Duodenal mucosa (tissue), 2 donors: ENCODE results near the gene HOXD12.
A peak's percentile ranks its signal among the peaks of the same experiment; 100 is the strongest.

Experiments
- H3K27ac ChIP-seq: one replicate; pipeline ENCODE4 v1.7.0; 2013; ENCODE audit warnings: low read depth, low read length
- H3K27me3 ChIP-seq, 2 donors: one replicate each; pipeline ENCODE4 v1.7.0; 2013; ENCODE audit warnings: low read length in 2 of 2, control low read depth in 1 of 2; ENCODE audit not compliant: insufficient read depth in 2 of 2, control insufficient read depth in 1 of 2
- H3K36me3 ChIP-seq, 2 donors: one replicate each; pipeline ENCODE4 v1.7.0; 2013; ENCODE audit warnings: low read length in 2 of 2, control low read depth in 1 of 2; ENCODE audit not compliant: insufficient read depth in 2 of 2, control insufficient read depth in 1 of 2
- H3K4me1 ChIP-seq, 2 donors: one replicate each; pipeline ENCODE4 v1.7.0; 2013; ENCODE audit warnings: low read length in 2 of 2, control low read depth in 1 of 2; ENCODE audit not compliant: insufficient read depth in 2 of 2, control insufficient read depth in 1 of 2
- H3K4me3 ChIP-seq, 2 donors: one replicate each; pipeline ENCODE4 v1.7.0; 2013; ENCODE audit warnings: low read length in 2 of 2, low read depth in 1 of 2
- H3K9ac ChIP-seq, 2 donors: one replicate each; pipeline ENCODE4 v1.7.0; 2013; ENCODE audit warnings: low read length in 2 of 2, low read depth in 1 of 2
- H3K9me3 ChIP-seq, 2 donors: one replicate each; pipeline ENCODE4 v1.7.0; 2013; ENCODE audit warnings: low read length in 2 of 2, control low read depth in 1 of 2; ENCODE audit not compliant: control insufficient read depth in 1 of 2

HOXD12 gene

DNA sequence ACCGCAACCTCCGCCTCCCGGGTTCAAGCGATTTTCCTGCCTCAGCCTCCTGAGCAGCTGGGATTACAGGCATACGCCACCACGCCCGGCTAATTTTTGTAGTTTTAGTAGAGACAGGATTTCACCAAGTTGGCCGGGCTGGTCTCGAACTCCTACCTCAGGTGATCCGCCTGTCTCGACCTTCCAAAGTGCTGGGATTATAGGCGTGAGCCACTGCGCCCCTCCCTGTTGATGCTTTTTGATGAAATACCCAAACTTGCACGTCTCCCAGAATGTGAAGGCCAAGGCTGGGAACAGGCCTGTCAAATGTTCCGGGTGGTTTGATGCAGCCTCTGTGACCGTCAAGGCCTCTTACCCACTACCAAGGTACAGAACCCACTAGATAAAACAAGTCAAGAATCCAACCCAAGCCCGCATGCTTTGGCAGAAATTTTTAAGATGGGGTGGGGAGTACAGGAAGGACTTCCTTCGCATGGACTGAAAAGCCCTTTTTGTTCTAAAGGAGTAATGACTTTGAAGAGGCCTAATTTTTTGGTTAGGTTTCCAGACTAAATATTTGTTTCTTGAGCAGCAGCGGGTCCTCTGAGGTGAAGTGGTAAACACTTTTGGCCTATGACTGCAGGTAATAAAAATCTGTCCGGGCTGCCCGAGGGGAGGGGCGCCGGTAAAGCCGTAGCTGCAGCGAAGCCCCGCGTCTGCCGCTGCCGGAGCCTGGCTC is 12.1 kb upstream of the HOXD12 start:
- Histone ChIP-seq H3K27me3 (peaks cover 93 to 96% of the 10 kb centered on the region in 2 donors), H3K27ac (no peak overlapping the region), H3K4me3 (peak overlapping the region; percentile 54 to 60), H3K36me3 (no peaks in the 10 kb centered on the region), H3K4me1 (peaks cover 10 to 23% of the 10 kb centered on the region in 2 donors), H3K9ac (no peak overlapping the region), H3K9me3 (no peaks in the 10 kb centered on the region)

DNA sequence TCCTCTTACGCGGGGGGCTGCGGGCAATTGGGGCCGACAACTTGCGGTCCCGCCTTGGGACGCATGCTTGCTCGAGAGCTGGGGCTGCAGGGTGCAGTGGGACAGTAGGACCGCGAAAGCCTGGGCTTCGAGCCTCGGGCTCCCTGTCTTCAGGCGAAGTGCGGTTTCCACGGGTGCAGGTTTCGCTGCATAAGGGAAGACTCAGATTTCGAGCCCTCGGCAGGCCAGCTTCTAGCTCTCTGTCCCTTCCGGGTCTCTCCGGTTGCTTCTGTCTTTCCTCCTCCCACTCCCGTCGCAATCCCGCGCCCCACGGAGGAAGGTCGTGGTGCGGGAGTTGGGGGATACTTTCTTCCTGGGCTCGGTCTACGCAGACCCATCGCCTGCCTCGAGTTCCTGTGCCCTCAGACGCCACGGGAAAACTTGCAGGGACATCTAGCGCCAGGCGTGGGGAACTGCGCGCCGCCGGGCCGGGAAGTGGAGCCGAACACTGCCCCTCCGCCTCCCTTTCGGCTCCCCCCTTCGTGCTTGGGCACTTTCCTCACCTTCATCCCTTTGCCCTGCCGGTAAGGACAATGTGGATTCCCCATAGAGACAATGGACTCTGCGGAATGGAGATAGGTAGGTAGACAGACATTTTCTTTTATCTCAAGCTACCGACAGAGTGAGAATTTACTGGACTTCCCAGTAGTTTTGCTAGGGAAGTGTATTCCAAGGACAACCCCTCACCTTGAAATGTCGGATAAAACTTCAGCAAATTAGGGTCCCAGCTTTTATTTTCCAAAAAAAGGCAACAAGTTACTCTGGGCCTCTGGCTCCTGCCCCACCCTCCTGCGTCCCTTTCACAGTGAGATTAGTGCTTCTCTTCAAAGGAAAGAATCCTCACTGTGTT is 11.3 kb upstream of the HOXD12 start:
- peaks cover 13 to 25% of the 10 kb centered on the region in 2 donors for H3K4me1 ChIP-seq
- H3K9me3 ChIP-seq: no peaks in the 10 kb centered on the region
- no peak overlapping the region for H3K27ac ChIP-seq
- H3K9ac ChIP-seq: no peak overlapping the region
- H3K36me3 ChIP-seq: no peaks in the 10 kb centered on the region
- H3K4me3 ChIP-seq: peak overlapping the region; percentile 54 to 60
- peaks cover 89 to 92% of the 10 kb centered on the region in 2 donors for H3K27me3 ChIP-seq

DNA sequence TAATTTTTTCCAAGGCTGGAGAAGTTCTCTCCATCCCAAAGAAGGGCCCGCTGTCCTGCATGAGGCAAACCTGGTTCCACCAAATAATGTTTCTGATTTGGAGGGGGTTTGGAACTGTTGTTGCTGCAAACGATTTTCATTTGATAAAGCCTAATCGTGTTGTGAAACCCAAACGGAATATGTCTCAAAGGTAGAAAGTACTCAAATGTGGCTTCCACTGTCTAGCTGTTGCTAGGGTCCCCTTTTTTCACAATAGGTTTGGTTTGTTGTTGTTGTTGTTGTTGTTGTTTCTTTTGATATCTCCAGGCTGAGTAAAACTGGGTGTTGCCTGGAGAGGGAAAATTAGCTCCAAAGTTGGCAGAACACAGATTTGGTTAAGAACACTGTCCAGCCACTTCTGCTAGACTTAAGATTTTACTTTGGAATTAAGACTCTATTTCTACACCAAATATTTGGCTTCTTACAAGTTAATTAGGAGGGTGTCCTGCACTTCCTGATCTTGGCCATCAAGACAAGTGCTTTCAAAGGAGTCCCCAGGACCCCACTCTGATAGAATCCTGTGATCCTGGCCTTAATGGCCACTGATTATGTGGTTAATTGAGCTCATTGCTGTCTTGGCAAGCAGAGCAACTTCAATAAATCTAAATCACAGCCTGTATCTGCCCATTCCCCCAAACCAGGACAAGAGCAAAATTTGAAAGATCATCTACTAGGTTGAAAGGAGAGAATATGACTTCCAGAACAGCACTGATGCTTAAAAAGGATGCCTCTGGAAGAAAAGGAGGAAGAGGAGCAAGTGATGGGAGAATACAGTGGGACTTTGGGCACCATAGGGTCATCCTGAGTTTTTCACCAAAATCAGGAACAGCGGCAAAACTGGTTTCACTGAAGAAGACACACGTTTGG is 10.4 kb upstream of the HOXD12 start:
- Histone ChIP-seq H3K27ac (no peak overlapping the region), H3K4me1 (peaks cover 16 to 31% of the 10 kb centered on the region in 2 donors), H3K9me3 (no peaks in the 10 kb centered on the region), H3K27me3 (peaks cover 89 to 92% of the 10 kb centered on the region in 2 donors), H3K36me3 (no peaks in the 10 kb centered on the region), H3K4me3 (no peak overlapping the region), H3K9ac (no peak overlapping the region)

DNA sequence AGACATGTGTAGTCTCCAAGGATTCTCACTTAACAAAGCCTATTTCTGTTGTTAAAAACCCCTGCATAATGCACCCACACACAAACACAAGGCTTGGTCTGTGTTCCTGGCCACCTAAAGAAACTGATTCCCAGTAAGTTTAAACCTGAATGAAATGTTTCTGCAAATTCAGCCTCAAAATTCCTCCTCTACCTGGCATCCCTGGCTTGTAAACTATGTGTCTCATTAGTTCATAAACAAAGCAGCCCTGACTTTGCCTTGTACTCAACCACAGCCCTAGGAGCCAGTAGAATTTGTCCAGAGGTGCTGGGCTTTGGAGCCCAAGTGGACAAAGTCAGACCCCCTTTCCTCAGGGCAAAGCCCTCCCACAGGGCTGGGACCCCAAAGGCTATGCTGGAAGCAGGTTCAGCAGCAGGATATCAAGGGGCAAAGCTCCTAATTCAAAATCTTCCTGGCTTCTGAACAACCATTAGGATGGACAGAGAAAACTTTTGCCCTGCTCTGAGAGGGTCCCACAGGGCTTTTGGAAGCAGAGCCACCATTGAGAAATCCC is 9.7 kb upstream of the HOXD12 start:
- peaks cover 16 to 25% of the 10 kb centered on the region in 2 donors for H3K4me1 ChIP-seq
- H3K9me3 ChIP-seq: no peaks in the 10 kb centered on the region
- H3K27me3 ChIP-seq: peaks cover 89 to 92% of the 10 kb centered on the region in 2 donors
- no peak overlapping the region for H3K27ac ChIP-seq
- no peaks in the 10 kb centered on the region for H3K36me3 ChIP-seq
- H3K9ac ChIP-seq: no peak overlapping the region
- H3K4me3 ChIP-seq: no peak overlapping the region

DNA sequence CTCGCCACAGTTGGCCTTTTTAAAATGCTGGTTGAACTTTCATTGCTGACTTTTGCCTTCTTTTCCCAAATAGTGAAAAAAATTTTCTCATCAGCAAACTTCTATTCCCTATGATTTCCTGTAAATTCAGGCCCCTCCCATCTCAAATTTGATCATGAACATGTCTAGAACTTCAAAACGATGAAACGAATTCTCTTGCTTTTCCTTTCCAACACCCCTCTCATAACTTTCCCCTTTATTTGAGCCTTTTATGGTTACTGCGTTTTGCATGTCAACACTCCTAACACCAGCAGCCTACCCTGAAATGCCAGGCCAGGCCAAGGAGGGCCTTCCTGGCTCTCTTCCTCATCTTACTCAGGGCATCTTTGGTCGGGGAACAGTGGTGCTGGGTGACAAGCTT is 8.7 kb upstream of the HOXD12 start:
- H3K27me3 ChIP-seq: peaks cover 89 to 92% of the 10 kb centered on the region in 2 donors

DNA sequence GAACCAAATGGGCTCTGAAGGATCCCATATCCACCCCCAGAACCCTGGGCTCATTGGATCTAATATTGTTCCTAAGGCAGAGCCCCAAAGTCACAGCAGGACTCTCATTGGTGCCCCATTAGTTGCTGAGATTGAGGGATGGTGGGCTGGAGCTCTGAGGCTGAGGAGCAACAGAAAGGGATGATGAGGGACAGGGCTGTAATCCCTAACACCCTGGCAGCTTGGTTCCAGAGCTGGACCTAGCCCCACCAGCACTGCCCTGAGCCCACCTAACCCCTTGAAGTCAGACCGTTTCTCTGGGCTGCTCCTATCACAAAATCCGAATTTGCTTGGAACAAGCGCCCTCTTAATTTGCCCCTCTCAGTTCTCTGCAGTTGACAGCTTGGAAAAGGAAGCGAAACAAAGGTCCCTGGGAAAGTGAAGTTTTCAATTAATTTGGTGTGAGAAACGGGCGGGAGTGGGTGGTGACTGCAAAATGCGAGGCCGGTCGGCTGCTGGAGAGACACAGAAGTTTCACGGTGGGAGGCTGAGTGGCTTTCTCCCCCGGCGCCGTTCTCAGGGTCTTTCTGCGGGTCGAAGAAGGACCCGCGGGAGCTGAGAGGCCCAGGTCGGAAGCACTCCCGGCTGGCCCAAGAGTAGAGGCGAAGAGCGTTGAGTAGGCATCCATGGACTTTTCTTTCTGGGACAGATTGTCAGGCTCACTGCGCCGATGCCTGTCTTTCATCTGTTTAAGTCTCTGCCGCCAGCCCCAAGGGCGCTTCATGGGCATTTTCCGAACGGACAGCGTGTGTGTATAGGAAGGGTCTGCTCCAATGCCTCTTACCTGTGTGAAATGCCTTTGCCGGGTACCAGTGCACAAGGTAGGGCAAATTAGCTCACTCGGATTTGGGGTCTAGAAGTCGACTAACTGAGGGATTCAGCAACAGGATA is 8.0 kb upstream of the HOXD12 start:
- Histone ChIP-seq H3K4me3 (no peak overlapping the region), H3K27ac (no peak overlapping the region), H3K27me3 (peaks cover 89 to 92% of the 10 kb centered on the region in 2 donors), H3K9ac (no peak overlapping the region), H3K36me3 (no peaks in the 10 kb centered on the region), H3K4me1 (peaks cover 17 to 19% of the 10 kb centered on the region in 2 donors), H3K9me3 (no peaks in the 10 kb centered on the region)

More for the DNA sequence above, 8.7 kb upstream of the HOXD12 start:
- Histone ChIP-seq H3K4me1 (peaks cover 16 to 23% of the 10 kb centered on the region in 2 donors), H3K4me3 (no peak overlapping the region), H3K27ac (no peak overlapping the region), H3K36me3 (no peaks in the 10 kb centered on the region), H3K9ac (no peak overlapping the region), H3K9me3 (no peaks in the 10 kb centered on the region)

DNA sequence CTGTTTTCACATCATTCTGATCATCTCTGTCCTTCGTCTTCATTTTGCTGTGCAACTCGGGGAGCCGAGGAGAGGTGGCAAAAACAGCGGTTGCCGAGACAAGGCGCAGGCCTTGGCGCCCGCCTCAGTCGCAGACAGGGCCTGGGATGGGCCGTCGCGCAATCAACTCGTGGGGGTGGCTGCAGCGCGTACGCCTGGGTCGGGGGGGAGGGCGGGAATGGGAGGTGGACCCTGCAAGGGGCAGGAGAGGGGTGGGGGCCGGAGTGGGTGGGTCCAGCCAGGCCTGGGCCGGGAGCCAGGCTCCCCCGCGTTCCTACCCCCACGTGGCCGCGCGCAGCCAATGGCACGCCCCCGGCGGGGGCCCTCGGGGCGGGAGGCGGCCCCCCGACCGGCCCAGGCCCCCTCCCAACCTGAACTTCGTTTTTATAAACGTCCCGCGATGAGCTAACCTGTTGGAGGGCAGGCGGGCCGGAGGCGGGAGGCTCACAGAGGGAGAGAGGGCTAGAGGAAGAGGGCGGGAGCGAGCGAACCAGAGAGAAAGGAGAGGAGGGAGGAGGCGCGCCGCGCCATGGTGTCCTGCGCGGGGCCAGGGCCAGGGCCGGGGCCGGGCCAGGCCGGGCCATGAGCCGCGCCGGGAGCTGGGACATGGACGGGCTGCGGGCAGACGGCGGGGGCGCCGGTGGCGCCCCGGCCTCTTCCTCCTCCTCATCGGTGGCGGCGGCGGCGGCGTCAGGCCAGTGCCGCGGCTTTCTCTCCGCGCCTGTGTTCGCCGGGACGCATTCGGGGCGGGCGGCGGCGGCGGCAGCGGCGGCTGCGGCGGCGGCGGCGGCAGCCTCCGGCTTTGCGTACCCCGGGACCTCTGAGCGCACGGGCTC is 7.1 kb upstream of the HOXD12 start, which contains the start of gene HOXD13:
HOXD13 (plus strand) TSS at position 452 of the 875 bp plus-strand sequence; CDS start at position 622, 170 bp downstream.
- H3K27ac ChIP-seq: no peak within 1 kb of the TSS
- peaks cover 90 to 91% of the 10 kb centered on the region in 2 donors for H3K27me3 ChIP-seq
- no peaks in the 10 kb centered on the region for H3K36me3 ChIP-seq
- peaks cover 22 to 28% of the 10 kb centered on the region in 2 donors for H3K4me1 ChIP-seq
- peak within 1 kb of the TSS in 1 of 2 donors; percentile 44 for H3K4me3 ChIP-seq
- no peak within 1 kb of the TSS for H3K9ac ChIP-seq
- H3K9me3 ChIP-seq: no peaks in the 10 kb centered on the region

DNA sequence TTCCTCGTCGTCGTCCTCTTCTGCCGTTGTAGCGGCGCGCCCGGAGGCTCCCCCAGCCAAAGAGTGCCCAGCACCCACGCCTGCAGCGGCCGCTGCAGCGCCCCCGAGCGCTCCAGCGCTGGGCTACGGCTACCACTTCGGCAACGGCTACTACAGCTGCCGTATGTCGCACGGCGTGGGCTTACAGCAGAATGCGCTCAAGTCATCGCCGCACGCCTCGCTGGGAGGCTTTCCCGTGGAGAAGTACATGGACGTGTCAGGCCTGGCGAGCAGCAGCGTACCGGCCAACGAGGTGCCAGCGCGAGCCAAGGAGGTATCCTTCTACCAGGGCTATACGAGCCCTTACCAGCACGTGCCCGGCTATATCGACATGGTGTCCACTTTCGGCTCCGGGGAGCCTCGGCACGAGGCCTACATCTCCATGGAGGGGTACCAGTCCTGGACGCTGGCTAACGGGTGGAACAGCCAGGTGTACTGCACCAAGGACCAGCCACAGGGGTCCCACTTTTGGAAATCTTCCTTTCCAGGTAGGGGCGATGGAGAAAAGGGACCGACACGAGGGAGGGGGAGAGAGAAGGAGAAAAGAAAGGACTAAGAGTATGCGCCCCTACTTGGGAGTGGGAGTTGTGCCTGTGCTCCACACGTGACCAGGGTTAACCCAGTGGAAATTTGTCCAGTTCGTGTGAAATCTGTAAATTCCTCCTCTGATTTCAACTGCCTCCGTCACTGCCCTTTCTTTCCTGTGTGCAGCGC is 6.3 kb upstream of the HOXD12 start:
- H3K36me3 ChIP-seq: no peaks in the 10 kb centered on the region
- no peaks in the 10 kb centered on the region for H3K9me3 ChIP-seq
- peak overlapping the region in 1 of 2 donors; percentile 44 for H3K4me3 ChIP-seq
- peaks cover 90 to 91% of the 10 kb centered on the region in 2 donors for H3K27me3 ChIP-seq
- H3K9ac ChIP-seq: no peak overlapping the region
- no peak overlapping the region for H3K27ac ChIP-seq
- H3K4me1 ChIP-seq: peaks cover 16 to 27% of the 10 kb centered on the region in 2 donors
